Measurements from ENCODE around the gene CBARP. TPM values are rescaled to one million over a fixed set of nuclear protein-coding genes. Genes with fewer than 3 reads are reported as not detected.

CBARP gene
- total RNA-seq, 1 experiment from 2014 or later, result 23.8 TPM

DNA sequence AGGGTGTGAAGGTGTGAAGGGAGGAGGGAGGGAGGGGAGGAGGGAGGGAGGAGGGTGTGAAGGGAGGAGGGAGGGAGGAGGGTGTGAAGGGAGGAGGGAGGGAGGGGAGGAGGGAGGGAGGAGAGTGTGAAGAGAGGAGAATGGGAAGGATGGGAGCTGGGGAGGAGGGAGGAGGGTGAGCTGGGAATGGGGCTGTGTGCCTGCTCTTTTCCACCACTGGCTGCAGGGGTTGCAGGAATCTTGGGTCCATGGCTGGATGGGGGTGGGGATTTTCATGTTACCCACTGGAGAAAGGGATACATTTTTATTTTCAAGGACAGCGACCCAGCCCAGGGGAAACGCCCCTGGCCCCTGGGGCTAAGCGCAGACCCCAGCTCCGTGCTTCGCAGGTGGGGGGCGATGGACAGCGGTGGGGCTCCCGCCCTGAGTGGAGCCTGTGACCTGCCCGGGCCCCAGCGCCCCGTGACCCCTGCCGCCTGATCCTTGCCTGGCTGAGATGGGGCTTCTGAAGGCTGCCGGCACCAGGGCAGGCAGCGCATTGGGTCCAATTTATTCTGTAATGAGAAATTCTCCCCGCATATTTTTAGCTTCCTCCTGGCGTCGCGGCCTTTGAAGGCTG, 44.9 kb upstream of the CBARP start:
- Histone ChIP-seq H3K9me3 (ENCODE audit: control insufficient read depth in 1 of 2, insufficient read depth in 1 of 2, low read depth in 1 of 2, low read length in 2 of 2) (no peaks in the 10 kb centered on the region), H3K4me2 (ENCODE audit: low read length) (no peak overlapping the region), H3K4me1 (ENCODE audit: control insufficient read depth in 1 of 2, insufficient read depth in 2 of 2, low read length in 2 of 2) (peaks cover 5 to 22% of the 10 kb centered on the region in 2 experiments; a peak in 2 of 4 replicates), H3K9me2 (ENCODE audit: insufficient read depth) (no peaks in the 10 kb centered on the region), H3K27me3 (ENCODE audit: insufficient read depth, low read length) (no peaks in the 10 kb centered on the region), H2AFZ (ENCODE audit: low read depth, low read length, poor library complexity, severe bottlenecking) (no peak overlapping the region), H3K36me3 (ENCODE audit: control insufficient read depth in 1 of 2, insufficient read depth in 2 of 2, low read length in 2 of 2) (peaks cover 0 to 7% of the 10 kb centered on the region in 2 experiments; a peak in 1 of 4 replicates), H3K79me2 (ENCODE audit: insufficient read depth, low read length) (no peaks in the 10 kb centered on the region; the same call in 1 of the 2 replicates), H3K9ac (ENCODE audit: low read length) (no peak overlapping the region), H3K4me3 (replicated peaks in 1 of 2; ENCODE audit: low read depth in 1 of 2, low read length in 2 of 2) (no peak overlapping the region), H3K27ac (ENCODE audit: low read depth, low read length) (no peak overlapping the region), H4K20me1 (ENCODE audit: insufficient read depth) (no peaks in the 10 kb centered on the region)
- no peak for DNase-seq (ENCODE audit: low read depth, low spot score)
- TF ChIP-seq SP1 (IDR thresholded peaks at IDR 0.05; ENCODE audit: low read depth) (no peak), JUND (IDR thresholded peaks at IDR 0.05) (no peak), SIN3A (IDR thresholded peaks at IDR 0.05; ENCODE audit: low read depth) (no peak), SRF (IDR thresholded peaks at IDR 0.05; ENCODE audit: low read depth) (no peak), EZH2 (IDR thresholded peaks at IDR 0.05) (no peak), ELF1 (IDR thresholded peaks at IDR 0.05; ENCODE audit: borderline replicate concordance, low read depth) (no peak), YY1 (IDR thresholded peaks at IDR 0.05; ENCODE audit: extremely low read depth, insufficient replicate concordance, low read depth, low read length) (no peak), TCF7L2 (IDR thresholded peaks at IDR 0.05; ENCODE audit: borderline replicate concordance, extremely low read depth, insufficient read depth, insufficient read length) (no peak), POLR2AphosphoS5 (IDR thresholded peaks at IDR 0.05; ENCODE audit: low read depth, low read length) (no peak), FOSL1 (IDR thresholded peaks at IDR 0.05; ENCODE audit: low read depth) (no peak), ZFX (IDR thresholded peaks at IDR 0.05) (no peak), CEBPB (IDR thresholded peaks at IDR 0.05; ENCODE audit: low read depth) (no peak), POLR2A (IDR thresholded peaks at IDR 0.05; ENCODE audit: borderline replicate concordance, extremely low read depth, insufficient read depth, insufficient read length) (no peak), ZNF274 (IDR thresholded peaks at IDR 0.05; ENCODE audit: low read depth, low read length) (no peak)
- TF ChIP-seq, protein P1, sequence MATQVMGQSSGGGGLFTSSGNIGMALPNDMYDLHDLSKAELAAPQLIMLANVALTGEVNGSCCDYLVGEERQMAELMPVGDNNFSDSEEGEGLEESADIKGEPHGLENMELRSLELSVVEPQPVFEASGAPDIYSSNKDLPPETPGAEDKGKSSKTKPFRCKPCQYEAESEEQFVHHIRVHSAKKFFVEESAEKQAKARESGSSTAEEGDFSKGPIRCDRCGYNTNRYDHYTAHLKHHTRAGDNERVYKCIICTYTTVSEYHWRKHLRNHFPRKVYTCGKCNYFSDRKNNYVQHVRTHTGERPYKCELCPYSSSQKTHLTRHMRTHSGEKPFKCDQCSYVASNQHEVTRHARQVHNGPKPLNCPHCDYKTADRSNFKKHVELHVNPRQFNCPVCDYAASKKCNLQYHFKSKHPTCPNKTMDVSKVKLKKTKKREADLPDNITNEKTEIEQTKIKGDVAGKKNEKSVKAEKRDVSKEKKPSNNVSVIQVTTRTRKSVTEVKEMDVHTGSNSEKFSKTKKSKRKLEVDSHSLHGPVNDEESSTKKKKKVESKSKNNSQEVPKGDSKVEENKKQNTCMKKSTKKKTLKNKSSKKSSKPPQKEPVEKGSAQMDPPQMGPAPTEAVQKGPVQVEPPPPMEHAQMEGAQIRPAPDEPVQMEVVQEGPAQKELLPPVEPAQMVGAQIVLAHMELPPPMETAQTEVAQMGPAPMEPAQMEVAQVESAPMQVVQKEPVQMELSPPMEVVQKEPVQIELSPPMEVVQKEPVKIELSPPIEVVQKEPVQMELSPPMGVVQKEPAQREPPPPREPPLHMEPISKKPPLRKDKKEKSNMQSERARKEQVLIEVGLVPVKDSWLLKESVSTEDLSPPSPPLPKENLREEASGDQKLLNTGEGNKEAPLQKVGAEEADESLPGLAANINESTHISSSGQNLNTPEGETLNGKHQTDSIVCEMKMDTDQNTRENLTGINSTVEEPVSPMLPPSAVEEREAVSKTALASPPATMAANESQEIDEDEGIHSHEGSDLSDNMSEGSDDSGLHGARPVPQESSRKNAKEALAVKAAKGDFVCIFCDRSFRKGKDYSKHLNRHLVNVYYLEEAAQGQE (IDR thresholded peaks at IDR 0.05; ENCODE audit: low read depth), result no peak
- TF ChIP-seq, protein P2, sequence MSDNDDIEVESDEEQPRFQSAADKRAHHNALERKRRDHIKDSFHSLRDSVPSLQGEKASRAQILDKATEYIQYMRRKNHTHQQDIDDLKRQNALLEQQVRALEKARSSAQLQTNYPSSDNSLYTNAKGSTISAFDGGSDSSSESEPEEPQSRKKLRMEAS (IDR thresholded peaks at IDR 0.05), result no peak
- TF ChIP-seq, protein P3, sequence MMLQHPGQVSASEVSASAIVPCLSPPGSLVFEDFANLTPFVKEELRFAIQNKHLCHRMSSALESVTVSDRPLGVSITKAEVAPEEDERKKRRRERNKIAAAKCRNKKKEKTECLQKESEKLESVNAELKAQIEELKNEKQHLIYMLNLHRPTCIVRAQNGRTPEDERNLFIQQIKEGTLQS (IDR thresholded peaks at IDR 0.05), result no peak
- RAD21 ChIA-PET (ENCODE audit: low non-redundant PET in 1 of 2, low total read pairs in 2 of 2, uncharacterized antibody in 2 of 2, unreplicated experiment in 2 of 2), result no interaction called here
- BruUV-seq (replicated peaks), result no TSS peak
- POLR2A ChIA-PET, result no interaction called here
- CTCF ChIA-PET, result no interaction called here
- ATAC-seq, result no peak
- intact Hi-C loops (cut with micrococcal nuclease), result no loop called here
